GM12801 (cell line): ENCODE measurements around the gene MAP3K4.

ENCODE experiments used
- TF ChIP-seq, protein P1 (sequence below): IDR thresholded peaks from one replicate; pipeline ENCODE4 v1.5.1; 2011; ENCODE audit warnings: control low read depth; ENCODE audit not compliant: insufficient read length; ENCODE audit errors: extremely low read depth

MAP3K4 gene

DNA sequence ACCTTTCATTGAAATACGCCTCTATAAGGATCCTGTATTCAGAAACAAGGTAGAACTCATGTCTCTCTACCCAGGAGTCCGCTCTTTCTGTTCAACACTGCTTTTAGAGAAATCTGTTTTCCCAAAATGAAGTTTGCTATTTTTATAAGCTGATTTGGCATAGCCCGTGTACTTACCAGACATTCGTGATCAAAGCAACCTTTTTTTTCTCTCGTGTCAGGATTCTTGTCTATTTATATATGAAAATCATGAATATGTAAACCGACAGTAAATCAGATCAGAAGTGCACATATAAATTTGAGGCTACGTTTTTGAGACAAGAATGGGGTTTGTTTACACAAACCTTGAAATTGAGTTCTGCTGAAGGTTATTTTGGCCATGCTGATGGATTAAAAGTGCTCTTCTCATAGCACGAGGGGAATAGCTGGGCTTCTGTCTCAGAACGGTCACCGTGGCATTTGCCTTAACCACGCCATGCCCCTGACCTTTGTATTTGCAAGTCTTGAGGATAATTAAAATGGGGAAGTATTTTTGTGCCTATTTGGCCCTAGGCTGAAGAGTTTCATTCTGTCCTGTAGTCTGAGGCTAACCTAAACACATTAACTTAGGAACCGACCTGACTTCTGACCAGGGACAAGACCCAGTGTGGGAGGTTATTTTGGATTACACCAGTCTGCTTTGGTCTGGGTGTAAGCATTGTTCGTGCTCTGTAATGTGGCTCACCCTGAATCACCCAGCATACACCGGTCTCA is 118.6 kb downstream of the MAP3K4 start:
- TF ChIP-seq, protein P1, sequence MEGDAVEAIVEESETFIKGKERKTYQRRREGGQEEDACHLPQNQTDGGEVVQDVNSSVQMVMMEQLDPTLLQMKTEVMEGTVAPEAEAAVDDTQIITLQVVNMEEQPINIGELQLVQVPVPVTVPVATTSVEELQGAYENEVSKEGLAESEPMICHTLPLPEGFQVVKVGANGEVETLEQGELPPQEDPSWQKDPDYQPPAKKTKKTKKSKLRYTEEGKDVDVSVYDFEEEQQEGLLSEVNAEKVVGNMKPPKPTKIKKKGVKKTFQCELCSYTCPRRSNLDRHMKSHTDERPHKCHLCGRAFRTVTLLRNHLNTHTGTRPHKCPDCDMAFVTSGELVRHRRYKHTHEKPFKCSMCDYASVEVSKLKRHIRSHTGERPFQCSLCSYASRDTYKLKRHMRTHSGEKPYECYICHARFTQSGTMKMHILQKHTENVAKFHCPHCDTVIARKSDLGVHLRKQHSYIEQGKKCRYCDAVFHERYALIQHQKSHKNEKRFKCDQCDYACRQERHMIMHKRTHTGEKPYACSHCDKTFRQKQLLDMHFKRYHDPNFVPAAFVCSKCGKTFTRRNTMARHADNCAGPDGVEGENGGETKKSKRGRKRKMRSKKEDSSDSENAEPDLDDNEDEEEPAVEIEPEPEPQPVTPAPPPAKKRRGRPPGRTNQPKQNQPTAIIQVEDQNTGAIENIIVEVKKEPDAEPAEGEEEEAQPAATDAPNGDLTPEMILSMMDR: no peak

DNA sequence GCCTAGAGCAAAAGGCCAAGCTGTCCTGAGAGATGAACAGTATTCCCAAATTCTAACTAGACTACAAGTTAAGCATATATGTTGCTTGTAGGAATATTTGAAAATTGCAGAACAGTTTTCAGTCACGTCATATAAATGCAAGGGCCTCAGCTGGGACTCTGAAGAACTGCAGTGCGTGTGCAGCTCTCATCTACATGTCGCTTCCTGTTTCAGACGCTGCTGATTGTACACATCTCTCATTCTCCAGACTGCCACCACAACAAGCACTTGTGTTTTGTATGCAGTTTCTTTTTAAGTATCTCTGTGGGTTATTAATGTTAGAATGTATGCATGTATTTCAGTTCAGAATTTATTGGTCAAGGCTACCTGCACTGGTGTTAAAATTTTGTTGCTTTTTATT is 119.7 kb downstream of the MAP3K4 start:
- TF ChIP-seq, protein P1: no peak

DNA sequence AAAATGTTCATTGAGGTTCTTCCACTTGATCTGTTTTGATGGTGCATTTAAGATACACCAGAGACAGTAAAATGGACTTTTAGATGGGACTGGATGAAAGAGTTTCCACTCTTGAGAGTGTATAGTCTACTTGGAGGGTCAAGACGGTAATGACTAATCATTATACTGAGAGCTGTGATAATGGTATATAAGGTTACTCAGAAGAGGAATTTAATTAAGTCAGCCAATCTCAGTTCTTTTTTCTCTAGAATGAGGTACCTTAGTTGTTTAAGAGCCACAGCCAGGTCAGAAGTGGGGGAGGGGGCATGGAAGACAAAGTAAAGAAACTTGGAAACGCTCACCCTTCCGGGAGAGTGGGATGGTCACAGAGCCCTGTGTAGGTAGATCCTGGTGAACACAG is 123.9 kb downstream of the MAP3K4 start:
- TF ChIP-seq, protein P1: no peak

DNA sequence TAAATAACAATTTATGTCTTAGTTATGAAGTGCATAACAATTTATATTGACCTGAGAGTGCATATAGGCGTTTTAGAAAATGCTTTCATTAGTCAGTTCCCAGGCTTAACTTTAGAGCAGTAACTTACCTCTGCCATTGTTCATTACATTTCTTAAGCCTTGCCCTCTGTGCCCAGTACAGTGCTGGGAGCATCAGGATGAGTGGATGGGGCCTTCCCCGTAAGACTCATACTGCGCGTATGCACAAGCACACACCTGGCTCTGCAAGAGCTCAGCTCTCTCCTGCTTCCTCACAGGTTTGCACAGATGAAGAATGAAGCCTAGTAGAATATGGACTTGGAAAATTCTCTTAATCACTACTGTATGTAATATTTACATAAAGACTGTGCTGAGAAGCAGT is 125.0 kb downstream of the MAP3K4 start:
- TF ChIP-seq, protein P1: no peak

DNA sequence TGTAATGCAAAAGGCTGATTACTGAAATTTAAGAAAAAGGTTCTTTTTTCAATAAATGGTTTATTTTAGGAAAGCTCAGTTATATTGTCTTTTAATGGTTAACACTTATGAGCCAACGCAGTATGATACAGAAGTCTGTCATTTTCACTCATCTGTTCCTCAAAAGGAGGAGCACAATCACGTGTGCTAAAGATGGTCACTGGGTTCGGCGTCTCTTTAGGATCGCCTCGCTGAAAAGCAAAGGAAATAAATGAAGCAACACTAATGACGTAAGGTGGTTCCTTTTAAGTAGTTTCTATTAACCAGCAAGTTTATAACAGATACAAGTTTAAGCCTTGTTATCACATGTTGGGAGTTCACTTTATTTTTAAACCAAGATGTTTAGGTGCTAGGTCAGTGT is 125.7 kb downstream of the MAP3K4 start:
- TF ChIP-seq, protein P1: no peak

DNA sequence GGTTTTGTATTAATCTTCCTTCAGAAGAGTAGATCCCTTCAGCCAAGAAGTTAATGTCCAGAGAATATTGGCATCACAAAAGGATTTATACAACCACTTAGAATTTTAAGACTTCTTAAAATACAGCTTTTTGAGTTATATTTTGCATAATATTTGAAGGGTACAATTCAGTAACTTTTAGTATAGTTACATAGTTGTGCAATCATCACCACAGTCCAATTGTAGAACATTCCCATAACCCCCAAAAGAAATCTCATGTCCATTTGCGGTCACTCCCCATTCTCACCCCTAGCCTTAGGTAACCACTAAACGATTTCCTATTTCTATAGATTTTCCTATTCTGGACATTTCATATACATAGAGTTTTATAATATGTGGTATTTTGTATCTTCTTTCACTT is 126.4 kb downstream of the MAP3K4 start:
- TF ChIP-seq, protein P1: no peak

DNA sequence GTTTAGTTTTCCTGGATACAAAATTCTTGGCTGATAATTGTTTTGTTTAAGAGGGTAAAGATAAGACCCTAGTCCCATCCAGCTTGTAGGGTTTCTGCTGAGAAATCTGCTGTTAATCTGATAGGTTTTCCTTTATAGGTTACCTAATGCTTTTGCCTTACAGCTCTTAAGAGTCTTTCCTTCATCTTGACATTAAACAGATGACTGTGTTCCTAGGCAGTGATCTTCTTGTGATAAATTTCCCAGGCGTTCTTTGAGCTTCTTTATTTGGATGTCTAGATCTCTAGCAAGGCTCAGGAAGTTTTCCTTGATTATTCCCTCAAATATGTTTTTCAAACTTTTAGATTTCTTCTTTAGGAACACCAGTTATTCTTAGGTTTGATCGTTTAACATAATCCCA is 134.0 kb downstream of the MAP3K4 start:
- TF ChIP-seq, protein P1: no peak
